Stomach (tissue), 9 donors: ENCODE results near the gene EEA1. TPM values are rescaled to one million over a fixed set of nuclear protein-coding genes. Genes with fewer than 3 reads are reported as not detected.

Experiments
- DNase-seq, 2 donors: peaks; one replicate each; pipeline versions ENCODE4 v3.0.0 to v3.0.0-alpha.2; 2013 to 2019
- H3K27ac ChIP-seq, 5 donors: fragments of 200-600 bp in 4 of 5; sonication (generic) in 4 of 5; one replicate each; pipeline ENCODE4 v1.5.1; 2013 to 2019; ENCODE audit warnings: mild to moderate bottlenecking in 1 of 5, moderate library complexity in 1 of 5
- H3K27me3 ChIP-seq, 3 donors: fragments of 200-600 bp; sonication (generic); one replicate each; pipeline ENCODE4 v1.5.1; 2017 to 2019; ENCODE audit warnings: mixed run types in 1 of 3
- H3K36me3 ChIP-seq, 4 donors: fragments of 200-600 bp; sonication (generic); 1 replicate in 3 of 4; 2 replicates in 1 of 4; pipeline ENCODE4 v1.5.1; 2016 to 2019
- H3K4me1 ChIP-seq, 4 donors: fragments of 200-600 bp; sonication (generic); one replicate each; pipeline ENCODE4 v1.5.1; 2016 to 2019
- H3K4me3 ChIP-seq, 4 donors: fragments of 200-600 bp; sonication (generic) in 3 of 4; one replicate each; pipeline ENCODE4 v1.5.1; 2016 to 2019; ENCODE audit warnings: mild to moderate bottlenecking in 1 of 4
- H3K9me3 ChIP-seq, 4 donors: fragments of 200-600 bp; sonication (generic); one replicate each; pipeline ENCODE4 v1.5.1; 2016 to 2019
- CTCF ChIP-seq, 7 experiments: fragments of 450-650 bp in 4 of 7; fragments of 200-600 bp in 3 of 7; sonication (generic) in 3 of 7; IDR thresholded peaks; one replicate each; pipeline ENCODE4 v1.5.1; 2016 to 2019; ENCODE audit warnings: antibody characterized with exemption in 7 of 7, control low read depth in 2 of 7, mild to moderate bottlenecking in 1 of 7
- EP300 ChIP-seq: sonication (generic); formaldehyde crosslinking; IDR thresholded peaks from one replicate; pipeline ENCODE4 v1.6.1; 2017; ENCODE audit warnings: antibody characterized with exemption
- POLR2A ChIP-seq, 4 donors: fragments of 450-650 bp; IDR thresholded peaks; one replicate each; pipeline ENCODE4 v1.6.1; 2016; ENCODE audit warnings: antibody characterized with exemption in 4 of 4, control low read depth in 2 of 4, mild to moderate bottlenecking in 1 of 4, moderate library complexity in 1 of 4
- POLR2AphosphoS5 ChIP-seq, 3 donors: sonication (generic); formaldehyde crosslinking; IDR thresholded peaks; one replicate each; pipeline ENCODE4 v1.6.1; 2016; ENCODE audit warnings: antibody characterized with exemption in 3 of 3
- WGBS, 5 donors: extraction: QIAGEN DNeasy Blood & Tissue Kit in 3 of 5; methylation state at CpG; one replicate each; pipeline versions ENCODE4 v1.1.5 to v1.1.7; 2013 to 2018; 5-methylcytosine and 5-hydroxymethylcytosine counted together
- intact Hi-C: fragments of 100-400 bp; cut with DNase I; formaldehyde crosslinking; loops from one replicate; pipeline ENCODE4 v1.15.1; 2023; ENCODE audit warnings: low total_unique reads
- polyA plus RNA-seq, 3 donors: library from polyadenylated mRNA; stranded (reverse); fragments of 200-250 nt; gene quantifications; one replicate each; pipeline ENCODE4 v1.2.3, GENCODE V29; 2013
- total RNA-seq, 5 donors: library from RNA; depleted of rRNA; stranded (reverse); fragments of >200 nt; gene quantifications; one replicate each; pipeline versions ENCODE4 v1.1.0 to v1.2.3, GENCODE V29; 2014 to 2016
- donor health status: healthy with polysubstance abuse.
- donor health status: Bipolar disorder and iron deficiency.
- donor health status: healthy.

EEA1 gene
- total and polyA plus RNA-seq, 8 donors: 2.0 to 24.2 (median 10.8) TPM

GRCh38 chr12:92928421-92928961, 604 bp downstream of the EEA1 start:
- Histone ChIP-seq H3K27me3 (no peaks in the 10 kb centered on the region), H3K27ac (peak overlapping the region; percentile 98 to 100 (median 99)), H3K36me3 (no peaks in the 10 kb centered on the region), H3K9me3 (no peaks in the 10 kb centered on the region), H3K4me1 (peaks cover 17 to 56% (median 32%) of the 10 kb centered on the region in 4 donors), H3K4me3 (peak overlapping the region; percentile 60 to 94 (median 81))
- TF ChIP-seq POLR2AphosphoS5 (IDR thresholded peaks at IDR 0.05) (no peak), CTCF (IDR thresholded peaks at IDR 0.05) (no peak), POLR2A (IDR thresholded peaks at IDR 0.05) (no peak), EP300 (no peak)
- WGBS, 5 donors: 0 to 4% (median 1%) methylated on average over 13 to 49 of the region's 49 CpGs
- intact Hi-C loops: no loop called here
- DNase-seq: no peak

- Histone ChIP-seq H3K27me3 (no peaks in the 10 kb centered on the region), H3K9me3 (no peaks in the 10 kb centered on the region), H3K36me3 (no peaks in the 10 kb centered on the region), H3K27ac (peak overlapping the region in 4 of 5 donors; percentile 98 to 99 (median 99)), H3K4me3 (peak overlapping the region; percentile 60 to 94 (median 81)), H3K4me1 (peaks cover 17 to 59% (median 34%) of the 10 kb centered on the region in 4 donors)
- intact Hi-C loops: no loop called here
- peak in 1 of 2 donors; percentile 58 for DNase-seq
- WGBS, 5 donors: 5 to 12% (median 10%) methylated on average over 7 of the region's 7 CpGs
- TF ChIP-seq EP300 (no peak), POLR2AphosphoS5 (IDR thresholded peaks at IDR 0.05) (no peak), POLR2A (IDR thresholded peaks at IDR 0.05) (no peak), CTCF (IDR thresholded peaks at IDR 0.05) (no peak)
These were observed 1.4 kb downstream of the EEA1 start for GRCh38 chr12:92927436-92928281.

GRCh38 chr12:92927055-92927435, 2.0 kb downstream of the EEA1 start:
- Histone ChIP-seq H3K9me3 (no peaks in the 10 kb centered on the region), H3K4me1 (peaks cover 17 to 59% (median 34%) of the 10 kb centered on the region in 4 donors), H3K27ac (peak overlapping the region in 4 of 5 donors; percentile 98 to 99 (median 99)), H3K4me3 (peak overlapping the region in 1 of 4 donors; percentile 60), H3K27me3 (no peaks in the 10 kb centered on the region), H3K36me3 (no peaks in the 10 kb centered on the region)
- 4 to 15% (median 11%) methylated on average over 4 of the region's 4 CpGs for WGBS, 5 donors
- intact Hi-C loops: no loop called here
- peak in 1 of 2 donors; percentile 43 for DNase-seq
- TF ChIP-seq POLR2A (IDR thresholded peaks at IDR 0.05) (no peak), EP300 (no peak), CTCF (IDR thresholded peaks at IDR 0.05) (no peak), POLR2AphosphoS5 (IDR thresholded peaks at IDR 0.05) (no peak)

DNA sequence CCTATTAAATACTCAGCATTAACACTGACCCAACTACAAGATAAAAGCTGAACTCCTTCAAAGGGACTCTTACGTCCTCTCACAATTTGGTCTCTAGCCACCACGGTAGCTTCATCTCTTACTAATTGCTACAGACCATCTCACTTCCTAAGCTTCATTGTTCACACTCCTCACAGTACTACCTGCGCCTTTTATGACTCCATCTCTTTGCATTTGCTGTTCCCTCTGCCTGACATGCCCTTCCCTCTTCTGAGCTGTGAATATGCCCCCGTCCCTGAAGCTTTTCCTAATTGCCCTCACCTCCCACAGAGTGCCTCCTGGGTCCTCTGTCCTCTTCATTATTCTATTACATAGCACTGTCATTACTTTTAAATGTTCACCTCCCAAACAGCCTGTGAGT, 2.5 kb downstream of the EEA1 start:
- TF ChIP-seq EP300 (no peak), POLR2A (IDR thresholded peaks at IDR 0.05) (no peak), CTCF (IDR thresholded peaks at IDR 0.05) (no peak), POLR2AphosphoS5 (IDR thresholded peaks at IDR 0.05) (no peak)
- H3K36me3 ChIP-seq: no peaks in the 10 kb centered on the region
- DNase-seq: no peak
- no peaks in the 10 kb centered on the region for H3K27me3 ChIP-seq
- H3K9me3 ChIP-seq: no peaks in the 10 kb centered on the region
- H3K4me1 ChIP-seq: peaks cover 17 to 59% (median 34%) of the 10 kb centered on the region in 4 donors
- peak overlapping the region in 4 of 5 donors; percentile 98 to 99 (median 99) for H3K27ac ChIP-seq
- 56 to 68% (median 62%) methylated on average over 4 of the region's 4 CpGs for WGBS, 5 donors
- intact Hi-C loops: no loop called here
- no peak overlapping the region for H3K4me3 ChIP-seq
